Muscle layer of duodenum (tissue), 2 donors: ENCODE results near the gene NOS1AP.

Source experiments
- H3K27ac ChIP-seq: one replicate; pipeline ENCODE4 v1.7.0; 2013; ENCODE audit warnings: mild to moderate bottlenecking, low read length
- H3K27me3 ChIP-seq: one replicate; pipeline ENCODE4 v1.7.0; 2013; ENCODE audit warnings: low read depth, mild to moderate bottlenecking, control low read depth, low read length
- H3K36me3 ChIP-seq, 2 donors: one replicate each; pipeline ENCODE4 v1.7.0; 2013; ENCODE audit warnings: low read length in 2 of 2, control low read depth in 1 of 2, mild to moderate bottlenecking in 1 of 2; ENCODE audit not compliant: insufficient read depth in 2 of 2, control insufficient read depth in 1 of 2
- H3K4me1 ChIP-seq, 2 donors: one replicate each; pipeline ENCODE4 v1.7.0; 2013; ENCODE audit warnings: low read length in 2 of 2, mild to moderate bottlenecking in 2 of 2, control low read depth in 1 of 2, moderate library complexity in 1 of 2; ENCODE audit not compliant: insufficient read depth in 2 of 2, control insufficient read depth in 1 of 2
- H3K4me3 ChIP-seq, 2 donors: one replicate each; pipeline ENCODE4 v1.7.0; 2013; ENCODE audit warnings: low read length in 2 of 2, low read depth in 1 of 2, mild to moderate bottlenecking in 1 of 2
- H3K9me3 ChIP-seq, 2 donors: one replicate each; pipeline ENCODE4 v1.7.0; 2013; ENCODE audit warnings: low read length in 2 of 2, control low read depth in 1 of 2, mild to moderate bottlenecking in 1 of 2; ENCODE audit not compliant: control insufficient read depth in 1 of 2
- donor health status: healthy.

The NOS1AP gene

GRCh38 chr1:162285149-162285561 is 215.7 kb downstream of the NOS1AP start:
- H3K27ac ChIP-seq: peak overlapping the region; percentile 70
- no peaks in the 10 kb centered on the region for H3K36me3 ChIP-seq
- no peaks in the 10 kb centered on the region for H3K9me3 ChIP-seq
- no peaks in the 10 kb centered on the region for H3K27me3 ChIP-seq
- H3K4me1 ChIP-seq: peaks cover 4 to 7% of the 10 kb centered on the region in 2 donors
- no peak overlapping the region for H3K4me3 ChIP-seq

- Histone ChIP-seq H3K9me3 (no peaks in the 10 kb centered on the region), H3K4me3 (no peak overlapping the region)
Measured at GRCh38 chr1:162291000-162291399, 221.5 kb downstream of the NOS1AP start.

GRCh38 chr1:162292422-162292849 is 222.9 kb downstream of the NOS1AP start:
- Histone ChIP-seq H3K4me3 (no peak overlapping the region), H3K27me3 (no peaks in the 10 kb centered on the region), H3K36me3 (no peaks in the 10 kb centered on the region), H3K27ac (no peak overlapping the region), H3K9me3 (no peaks in the 10 kb centered on the region), H3K4me1 (peaks cover 0 to 6% of the 10 kb centered on the region in 2 donors)

More at GRCh38 chr1:162291000-162291399, 221.5 kb downstream of the NOS1AP start:
- Histone ChIP-seq H3K27me3 (no peaks in the 10 kb centered on the region), H3K4me1 (peaks cover 0 to 6% of the 10 kb centered on the region in 2 donors), H3K36me3 (no peaks in the 10 kb centered on the region), H3K27ac (no peak overlapping the region)

- no peak overlapping the region for H3K27ac ChIP-seq
- no peak overlapping the region for H3K4me3 ChIP-seq
- peaks cover 0 to 6% of the 10 kb centered on the region in 2 donors for H3K4me1 ChIP-seq
- H3K36me3 ChIP-seq: no peaks in the 10 kb centered on the region
- H3K27me3 ChIP-seq: no peaks in the 10 kb centered on the region
- H3K9me3 ChIP-seq: no peaks in the 10 kb centered on the region
Measured at GRCh38 chr1:162293073-162293692, 223.7 kb downstream of the NOS1AP start.

GRCh38 chr1:162294015-162294414 is 224.5 kb downstream of the NOS1AP start:
- no peaks in the 10 kb centered on the region for H3K27me3 ChIP-seq
- no peak overlapping the region for H3K27ac ChIP-seq
- H3K4me1 ChIP-seq: peaks cover 0 to 6% of the 10 kb centered on the region in 2 donors
- no peaks in the 10 kb centered on the region for H3K9me3 ChIP-seq
- no peaks in the 10 kb centered on the region for H3K36me3 ChIP-seq
- H3K4me3 ChIP-seq: no peak overlapping the region

GRCh38 chr1:162297208-162297607 is 227.7 kb downstream of the NOS1AP start:
- H3K27ac ChIP-seq: no peak overlapping the region
- H3K4me1 ChIP-seq: peaks cover 0 to 6% of the 10 kb centered on the region in 2 donors
- no peaks in the 10 kb centered on the region for H3K36me3 ChIP-seq
- no peaks in the 10 kb centered on the region for H3K27me3 ChIP-seq
- H3K4me3 ChIP-seq: no peak overlapping the region
- H3K9me3 ChIP-seq: no peaks in the 10 kb centered on the region

- Histone ChIP-seq H3K27me3 (no peaks in the 10 kb centered on the region), H3K4me3 (no peak overlapping the region), H3K36me3 (no peaks in the 10 kb centered on the region), H3K4me1 (no peaks in the 10 kb centered on the region), H3K9me3 (no peaks in the 10 kb centered on the region), H3K27ac (no peak overlapping the region)
Measured at GRCh38 chr1:162298266-162298665, 228.8 kb downstream of the NOS1AP start.

GRCh38 chr1:162299018-162299417 is 229.5 kb downstream of the NOS1AP start:
- H3K4me3 ChIP-seq: no peak overlapping the region
- H3K9me3 ChIP-seq: no peaks in the 10 kb centered on the region
- no peaks in the 10 kb centered on the region for H3K27me3 ChIP-seq
- no peak overlapping the region for H3K27ac ChIP-seq
- H3K36me3 ChIP-seq: no peaks in the 10 kb centered on the region
- H3K4me1 ChIP-seq: no peaks in the 10 kb centered on the region

- H3K27me3 ChIP-seq: no peaks in the 10 kb centered on the region
- H3K27ac ChIP-seq: no peak overlapping the region
- no peak overlapping the region for H3K4me3 ChIP-seq
- H3K4me1 ChIP-seq: no peaks in the 10 kb centered on the region
- H3K36me3 ChIP-seq: no peaks in the 10 kb centered on the region
- H3K9me3 ChIP-seq: no peaks in the 10 kb centered on the region
Measured at GRCh38 chr1:162300057-162300917, 230.8 kb downstream of the NOS1AP start.

GRCh38 chr1:162301696-162302095 is 232.2 kb downstream of the NOS1AP start:
- H3K4me1 ChIP-seq: no peaks in the 10 kb centered on the region
- no peak overlapping the region for H3K27ac ChIP-seq

GRCh38 chr1:162302306-162303003 is 233.0 kb downstream of the NOS1AP start:
- Histone ChIP-seq H3K27ac (no peak overlapping the region), H3K9me3 (no peaks in the 10 kb centered on the region), H3K27me3 (no peaks in the 10 kb centered on the region), H3K4me3 (no peak overlapping the region), H3K36me3 (no peaks in the 10 kb centered on the region), H3K4me1 (no peaks in the 10 kb centered on the region)

More at GRCh38 chr1:162301696-162302095, 232.2 kb downstream of the NOS1AP start:
- H3K4me3 ChIP-seq: no peak overlapping the region
- no peaks in the 10 kb centered on the region for H3K9me3 ChIP-seq
- H3K36me3 ChIP-seq: no peaks in the 10 kb centered on the region
- no peaks in the 10 kb centered on the region for H3K27me3 ChIP-seq
